ENCODE results near the gene GNAZ. TPM values are rescaled to one million over a fixed set of nuclear protein-coding genes. Genes with fewer than 3 reads are reported as not detected.

Gene GNAZ
- polyA plus RNA-seq, 1 donor from 2014 or later = 52.0 TPM

DNA sequence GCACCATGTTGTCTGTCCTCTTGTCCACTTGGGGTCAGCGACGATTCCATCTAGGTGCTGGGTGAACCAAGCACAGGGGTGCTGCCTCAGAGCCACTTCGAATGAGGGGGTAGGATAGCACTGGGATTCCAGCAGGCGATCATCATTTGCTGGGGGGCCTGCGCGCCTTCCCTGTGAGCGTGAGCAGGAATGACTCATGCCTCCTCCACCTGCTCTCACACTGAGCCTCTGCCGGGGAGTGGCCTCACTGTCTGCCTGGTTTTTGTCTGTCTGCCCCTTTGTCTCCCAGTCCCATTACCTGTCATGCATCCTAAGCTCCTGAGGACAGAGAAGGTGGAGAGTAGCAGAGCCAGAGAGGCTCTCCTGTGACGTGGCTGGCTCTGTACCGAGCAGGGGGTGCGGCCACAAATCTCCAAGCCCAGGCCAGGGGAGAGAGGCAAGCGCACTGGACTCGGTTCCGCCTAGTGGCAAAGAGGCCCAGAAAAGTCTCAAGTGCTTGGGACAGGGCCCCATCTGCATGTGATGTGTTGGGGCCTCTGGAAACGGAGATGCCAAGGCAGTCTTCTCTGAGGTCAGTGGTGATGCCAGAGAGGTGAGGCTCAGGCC lies 40.7 kb downstream of the GNAZ start:
- H3K9me3 ChIP-seq (ENCODE audit: low read length) = no peaks in the 10 kb centered on the region
- H3F3A ChIP-seq (ENCODE audit: insufficient read depth, low read length, poor library complexity, severe bottlenecking) = no peaks in the 10 kb centered on the region
- no peaks in the 10 kb centered on the region for H4K20me1 ChIP-seq (ENCODE audit: insufficient read depth)
- H3K9ac ChIP-seq (ENCODE audit: low read length) = no peak overlapping the region
- no peak overlapping the region for H3K4me3 ChIP-seq (ENCODE audit: low read length)
- no peak overlapping the region for H3K27ac ChIP-seq (ENCODE audit: low read length)
- H3K36me3 ChIP-seq (ENCODE audit: insufficient read depth, low read length) = no peaks in the 10 kb centered on the region
- H3K79me2 ChIP-seq (replicated peaks; ENCODE audit: insufficient read depth, low read length) = no peaks in the 10 kb centered on the region
- no peaks in the 10 kb centered on the region for H3K27me3 ChIP-seq (ENCODE audit: insufficient read depth, low read depth, low read length)
- TF ChIP-seq MXI1 (conservative IDR thresholded peaks at IDR 0.05; ENCODE audit: poor library complexity, severe bottlenecking) (no peak), POLR2AphosphoS5 (IDR thresholded peaks at IDR 0.05) (no peak), SMC3 (conservative IDR thresholded peaks at IDR 0.05; ENCODE audit: poor library complexity) (no peak), EZH2 (IDR thresholded peaks at IDR 0.05; ENCODE audit: borderline replicate concordance, insufficient read depth, low read length, poor library complexity, severe bottlenecking) (no peak), RAD21 (conservative IDR thresholded peaks at IDR 0.05) (no peak), REST (IDR thresholded peaks at IDR 0.05; ENCODE audit: borderline replicate concordance) (no peak), EP300 (conservative IDR thresholded peaks at IDR 0.05; ENCODE audit: poor library complexity, severe bottlenecking) (no peak), TAF1 (IDR thresholded peaks at IDR 0.05; ENCODE audit: low read depth) (no peak)
- TF ChIP-seq, protein P1, sequence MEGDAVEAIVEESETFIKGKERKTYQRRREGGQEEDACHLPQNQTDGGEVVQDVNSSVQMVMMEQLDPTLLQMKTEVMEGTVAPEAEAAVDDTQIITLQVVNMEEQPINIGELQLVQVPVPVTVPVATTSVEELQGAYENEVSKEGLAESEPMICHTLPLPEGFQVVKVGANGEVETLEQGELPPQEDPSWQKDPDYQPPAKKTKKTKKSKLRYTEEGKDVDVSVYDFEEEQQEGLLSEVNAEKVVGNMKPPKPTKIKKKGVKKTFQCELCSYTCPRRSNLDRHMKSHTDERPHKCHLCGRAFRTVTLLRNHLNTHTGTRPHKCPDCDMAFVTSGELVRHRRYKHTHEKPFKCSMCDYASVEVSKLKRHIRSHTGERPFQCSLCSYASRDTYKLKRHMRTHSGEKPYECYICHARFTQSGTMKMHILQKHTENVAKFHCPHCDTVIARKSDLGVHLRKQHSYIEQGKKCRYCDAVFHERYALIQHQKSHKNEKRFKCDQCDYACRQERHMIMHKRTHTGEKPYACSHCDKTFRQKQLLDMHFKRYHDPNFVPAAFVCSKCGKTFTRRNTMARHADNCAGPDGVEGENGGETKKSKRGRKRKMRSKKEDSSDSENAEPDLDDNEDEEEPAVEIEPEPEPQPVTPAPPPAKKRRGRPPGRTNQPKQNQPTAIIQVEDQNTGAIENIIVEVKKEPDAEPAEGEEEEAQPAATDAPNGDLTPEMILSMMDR (IDR thresholded peaks at IDR 0.05; ENCODE audit: poor library complexity, severe bottlenecking) = no peak
- H2AFZ ChIP-seq (ENCODE audit: low read depth, low read length) = no peak overlapping the region
- H3K4me2 ChIP-seq (ENCODE audit: low read length) = no peak overlapping the region
- no peaks in the 10 kb centered on the region for H3K9me2 ChIP-seq (ENCODE audit: insufficient read depth, low read length)

- Histone ChIP-seq H3F3A (ENCODE audit: insufficient read depth, low read length, poor library complexity, severe bottlenecking) (no peaks in the 10 kb centered on the region), H3K27ac (ENCODE audit: low read length) (no peak overlapping the region), H3K9ac (ENCODE audit: low read length) (no peak overlapping the region), H3K36me3 (ENCODE audit: insufficient read depth, low read length) (no peaks in the 10 kb centered on the region), H3K9me2 (ENCODE audit: insufficient read depth, low read length) (no peaks in the 10 kb centered on the region), H2AFZ (ENCODE audit: low read depth, low read length) (no peak overlapping the region), H3K4me2 (ENCODE audit: low read length) (no peak overlapping the region), H3K79me2 (replicated peaks; ENCODE audit: insufficient read depth, low read length) (no peaks in the 10 kb centered on the region), H3K4me3 (ENCODE audit: low read length) (no peak overlapping the region), H3K27me3 (ENCODE audit: insufficient read depth, low read depth, low read length) (no peaks in the 10 kb centered on the region), H3K9me3 (ENCODE audit: low read length) (no peaks in the 10 kb centered on the region), H4K20me1 (ENCODE audit: insufficient read depth) (no peaks in the 10 kb centered on the region)
- TF ChIP-seq MXI1 (conservative IDR thresholded peaks at IDR 0.05; ENCODE audit: poor library complexity, severe bottlenecking) (no peak), EZH2 (IDR thresholded peaks at IDR 0.05; ENCODE audit: borderline replicate concordance, insufficient read depth, low read length, poor library complexity, severe bottlenecking) (no peak), RAD21 (conservative IDR thresholded peaks at IDR 0.05) (no peak), TAF1 (IDR thresholded peaks at IDR 0.05; ENCODE audit: low read depth) (no peak), EP300 (conservative IDR thresholded peaks at IDR 0.05; ENCODE audit: poor library complexity, severe bottlenecking) (no peak), REST (IDR thresholded peaks at IDR 0.05; ENCODE audit: borderline replicate concordance) (no peak), SMC3 (conservative IDR thresholded peaks at IDR 0.05; ENCODE audit: poor library complexity) (no peak), POLR2AphosphoS5 (IDR thresholded peaks at IDR 0.05) (no peak)
- TF ChIP-seq, protein P1 (IDR thresholded peaks at IDR 0.05; ENCODE audit: poor library complexity, severe bottlenecking) = no peak
Observed at GRCh38 chr22:23112472-23113012, 42.2 kb downstream of the GNAZ start.
